DMS 273 (cell line): ENCODE results near the gene CUX1.

Source experiments
- DNase-seq: peaks from one replicate; lab custom pipeline; 2025; ENCODE audit not compliant: unreplicated experiment; lab: John Stamatoyannopoulos, UW

CUX1 gene

GRCh38 chr7:102232611-102233286 lies 415.3 kb downstream of the CUX1 start:
- no peak for DNase-seq

DNA sequence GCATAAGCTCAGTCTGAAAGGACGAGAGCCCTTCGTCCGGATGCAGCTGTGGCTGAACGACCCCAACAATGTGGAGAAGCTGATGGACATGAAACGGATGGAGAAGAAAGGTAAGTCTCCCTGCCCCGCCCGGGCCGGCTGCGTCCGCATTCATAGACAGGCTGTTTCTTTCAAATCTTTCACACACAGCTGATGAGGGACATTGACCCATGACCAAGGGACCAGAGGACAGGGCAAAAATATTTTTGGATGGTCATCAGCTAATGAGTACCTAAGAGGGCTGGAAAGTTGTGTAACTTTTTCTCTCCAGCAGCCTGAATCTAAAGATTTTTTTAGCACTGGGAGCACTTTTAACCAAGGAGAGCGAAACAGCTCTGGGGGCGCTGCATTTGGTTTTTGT lies 416.7 kb downstream of the CUX1 start:
- DNase-seq = no peak

GRCh38 chr7:102234801-102235550 lies 417.6 kb downstream of the CUX1 start:
- DNase-seq = no peak

DNA sequence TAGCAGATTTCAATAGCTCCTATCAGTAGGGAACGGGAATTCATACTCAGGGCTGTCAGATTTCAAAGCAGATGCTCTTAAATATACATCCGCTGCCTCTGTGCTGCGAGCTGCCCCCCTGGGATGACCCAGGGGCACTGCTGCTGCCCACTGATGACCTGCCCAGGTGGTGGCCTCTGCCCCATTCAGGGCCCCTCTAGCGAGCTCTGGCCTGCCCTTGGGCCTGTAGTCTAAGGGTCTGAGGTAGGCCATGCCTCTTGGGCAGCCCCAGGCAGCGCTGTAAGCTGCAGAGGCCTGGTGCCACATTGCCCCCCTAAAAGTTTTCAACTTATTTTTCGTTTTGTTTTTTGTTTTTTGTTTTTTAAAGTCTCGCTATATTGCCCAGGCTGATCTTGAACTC lies 418.7 kb downstream of the CUX1 start:
- no peak for DNase-seq

DNA sequence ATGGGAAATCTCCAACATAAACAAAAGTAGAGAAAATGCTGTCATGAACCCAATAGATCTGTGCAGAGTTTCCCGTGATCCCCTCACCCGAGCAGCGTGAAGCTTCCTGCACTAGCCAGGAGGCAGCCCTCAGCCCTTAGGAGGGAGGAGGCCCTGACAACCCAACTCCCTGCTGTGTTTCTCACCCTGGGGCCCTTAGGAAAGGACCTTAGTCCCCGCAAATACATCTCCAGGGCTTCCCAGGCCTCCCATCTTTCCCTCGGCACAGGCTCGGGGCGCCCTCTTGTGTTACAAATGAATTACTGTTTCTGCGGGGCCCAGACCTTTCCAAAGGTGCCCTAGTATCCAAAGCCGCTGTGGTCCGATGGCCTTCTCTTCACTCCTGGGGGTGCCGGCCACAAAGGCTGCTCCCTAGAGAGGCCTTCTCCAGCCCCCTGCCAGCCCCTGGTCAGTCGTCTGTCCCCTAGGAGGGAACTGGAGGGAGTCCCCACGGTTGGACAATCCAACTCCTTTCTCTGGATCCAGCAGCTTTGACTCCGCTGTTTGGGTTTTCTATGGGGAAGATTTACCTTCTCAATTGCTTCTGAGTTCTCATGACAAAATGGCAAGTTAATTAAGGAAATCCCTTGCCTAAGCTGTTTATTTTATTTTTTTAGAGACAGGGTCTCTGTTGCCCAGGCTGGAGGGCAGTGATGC lies 419.3 kb downstream of the CUX1 start:
- peak; percentile 91 for DNase-seq

DNA sequence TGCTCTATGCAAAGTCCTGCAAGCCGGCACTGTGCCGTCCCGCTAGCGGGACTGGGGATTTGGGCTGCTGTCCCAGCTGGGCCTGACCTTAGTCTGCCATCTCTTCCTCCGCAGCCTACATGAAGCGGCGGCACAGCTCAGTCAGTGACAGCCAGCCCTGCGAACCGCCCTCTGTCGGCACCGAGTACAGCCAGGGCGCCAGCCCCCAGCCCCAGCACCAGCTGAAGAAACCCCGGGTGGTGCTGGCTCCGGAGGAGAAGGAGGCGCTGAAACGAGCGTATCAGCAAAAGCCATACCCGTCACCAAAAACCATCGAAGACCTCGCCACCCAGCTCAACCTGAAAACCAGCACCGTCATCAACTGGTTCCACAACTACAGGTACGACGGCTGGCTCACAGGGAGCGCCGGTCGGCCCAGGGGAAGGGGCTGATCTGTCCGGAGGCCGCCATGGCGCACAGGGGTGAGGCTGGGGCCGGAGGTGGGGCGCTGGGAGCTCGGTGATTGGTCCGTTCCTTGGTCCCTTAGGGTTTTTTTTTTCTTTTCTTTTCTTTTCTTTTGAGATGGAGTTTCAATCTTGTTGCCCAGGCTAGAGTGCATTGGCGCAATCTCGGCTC lies 421.9 kb downstream of the CUX1 start:
- no peak for DNase-seq

GRCh38 chr7:102241431-102241830 lies 424.0 kb downstream of the CUX1 start:
- DNase-seq = no peak

DNA sequence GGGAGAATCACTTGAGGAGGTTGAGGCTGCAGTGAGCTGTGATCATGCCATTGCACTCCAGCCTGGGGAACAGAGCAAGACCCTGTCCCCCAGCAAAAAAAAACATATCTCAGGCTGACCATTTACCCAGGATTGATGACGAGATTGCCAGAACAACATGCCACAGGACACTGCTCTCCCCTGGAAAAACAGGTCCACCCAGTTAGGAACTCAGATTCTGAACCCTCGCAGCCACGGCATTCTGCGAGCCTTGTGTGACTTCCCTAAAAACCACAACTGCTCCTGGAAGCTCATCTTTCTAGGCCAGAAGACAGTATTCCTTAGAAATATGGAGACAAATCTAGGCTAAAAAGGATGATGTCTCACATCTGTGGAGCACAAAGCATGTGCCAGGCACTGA lies 427.2 kb downstream of the CUX1 start:
- DNase-seq = no peak

DNA sequence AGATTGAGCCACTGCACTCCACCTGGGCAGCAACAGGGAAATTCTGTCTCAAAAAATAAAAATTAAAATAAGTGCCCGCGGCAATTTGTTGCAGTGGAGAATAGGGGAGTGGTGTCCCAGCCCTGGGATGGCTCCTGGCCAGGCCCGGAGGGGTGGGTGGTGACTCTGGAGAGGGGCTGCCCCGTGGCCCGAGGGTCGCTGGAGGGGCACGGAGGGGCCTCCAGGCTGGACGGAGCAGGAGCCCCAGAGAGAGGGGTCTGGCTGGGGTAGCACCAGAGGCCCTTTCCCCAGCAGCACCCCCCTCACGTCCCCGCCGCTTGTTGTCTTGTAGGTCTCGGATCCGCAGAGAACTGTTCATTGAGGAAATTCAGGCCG lies 430.6 kb downstream of the CUX1 start:
- DNase-seq = no peak

DNA sequence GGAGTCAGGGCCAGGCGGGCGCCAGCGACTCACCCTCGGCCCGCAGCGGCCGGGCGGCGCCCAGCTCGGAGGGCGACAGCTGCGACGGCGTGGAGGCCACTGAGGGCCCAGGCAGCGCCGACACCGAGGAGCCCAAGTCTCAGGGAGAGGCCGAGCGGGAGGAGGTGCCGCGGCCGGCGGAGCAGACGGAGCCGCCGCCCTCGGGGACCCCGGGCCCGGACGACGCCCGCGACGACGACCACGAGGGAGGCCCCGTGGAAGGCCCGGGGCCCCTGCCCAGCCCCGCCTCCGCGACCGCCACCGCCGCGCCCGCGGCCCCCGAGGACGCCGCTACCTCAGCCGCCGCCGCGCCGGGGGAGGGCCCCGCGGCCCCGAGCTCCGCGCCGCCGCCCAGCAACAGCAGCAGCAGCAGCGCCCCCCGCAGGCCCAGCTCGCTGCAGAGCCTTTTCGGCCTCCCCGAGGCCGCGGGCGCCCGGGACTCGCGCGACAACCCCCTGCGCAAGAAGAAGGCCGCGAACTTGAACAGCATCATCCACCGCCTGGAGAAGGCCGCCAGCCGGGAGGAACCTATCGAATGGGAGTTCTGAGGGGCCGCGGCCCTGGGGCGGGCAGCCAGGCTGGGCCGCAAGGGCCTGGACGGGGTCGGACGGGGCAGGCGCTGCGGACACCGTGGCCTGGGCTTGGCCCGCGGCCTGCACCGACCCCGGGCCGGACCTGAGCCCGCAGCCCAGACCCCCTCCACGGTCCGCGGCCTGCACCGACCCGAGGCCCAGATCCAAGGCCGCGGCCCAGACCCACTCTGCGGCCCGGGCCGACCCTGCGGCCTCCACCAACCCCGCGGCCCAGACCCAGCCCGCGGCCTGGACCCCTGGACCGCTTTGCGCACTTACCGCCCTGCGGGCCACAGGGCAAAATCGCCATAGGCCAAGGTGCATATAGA lies 431.3 kb downstream of the CUX1 start:
- no peak for DNase-seq

- DNase-seq = no peak
Measured at GRCh38 chr7:102251531-102252365, 434.3 kb downstream of the CUX1 start.

DNA sequence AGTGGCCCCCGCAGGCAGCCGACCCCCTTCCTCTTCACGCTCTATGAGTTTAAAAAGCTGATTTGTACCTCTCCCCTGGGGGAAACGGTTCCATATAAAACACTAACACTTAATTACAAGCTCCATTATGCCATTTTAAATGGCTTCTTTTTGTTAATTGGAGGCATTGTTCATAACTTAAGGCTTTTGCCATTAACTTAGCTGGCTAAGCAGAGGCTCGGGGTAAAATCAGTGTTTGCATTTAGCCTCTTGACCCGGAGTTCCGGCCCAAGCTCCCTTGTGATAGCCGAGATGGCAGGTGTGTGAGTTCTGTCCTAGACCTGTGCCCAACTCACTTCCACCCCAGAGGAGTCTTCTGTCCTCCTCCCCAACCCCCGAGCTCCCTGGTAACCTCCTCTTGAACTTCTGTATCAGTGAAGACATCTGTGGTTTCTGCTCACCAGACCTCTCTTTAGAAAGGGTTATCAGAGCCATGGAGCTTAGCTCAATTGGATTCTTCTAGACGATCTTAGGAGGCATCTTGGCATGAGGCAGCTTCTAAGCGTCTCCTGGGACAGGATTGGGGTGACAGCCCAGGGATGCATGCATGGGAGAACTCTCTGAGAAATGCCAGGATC lies 435.0 kb downstream of the CUX1 start:
- no peak for DNase-seq

- DNase-seq = no peak
Measured at GRCh38 chr7:102253066-102253972, 435.9 kb downstream of the CUX1 start.

- no peak for DNase-seq
Measured at GRCh38 chr7:102253973-102254370, 436.5 kb downstream of the CUX1 start.

- no peak for DNase-seq
Measured at GRCh38 chr7:102254521-102254920, 437.1 kb downstream of the CUX1 start.

DNA sequence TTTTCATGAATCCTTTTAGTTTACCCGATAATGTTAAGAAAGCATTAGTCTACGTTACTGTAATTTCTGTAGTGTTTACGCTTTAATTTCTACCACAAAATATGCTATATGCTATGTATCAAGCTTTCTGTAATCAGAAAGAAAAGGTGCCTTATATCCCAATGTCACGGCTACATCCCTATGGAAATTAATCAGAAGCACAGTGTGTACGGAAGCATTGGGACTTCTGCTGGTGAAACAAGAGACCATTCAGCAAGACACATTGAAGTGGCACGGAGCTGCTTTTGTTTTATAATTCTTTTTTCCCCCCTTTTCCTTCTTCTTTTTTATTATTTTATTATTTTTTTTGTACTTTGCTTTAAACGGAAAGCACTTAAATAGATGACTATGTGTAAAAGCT lies 438.1 kb downstream of the CUX1 start:
- no peak for DNase-seq

DNA sequence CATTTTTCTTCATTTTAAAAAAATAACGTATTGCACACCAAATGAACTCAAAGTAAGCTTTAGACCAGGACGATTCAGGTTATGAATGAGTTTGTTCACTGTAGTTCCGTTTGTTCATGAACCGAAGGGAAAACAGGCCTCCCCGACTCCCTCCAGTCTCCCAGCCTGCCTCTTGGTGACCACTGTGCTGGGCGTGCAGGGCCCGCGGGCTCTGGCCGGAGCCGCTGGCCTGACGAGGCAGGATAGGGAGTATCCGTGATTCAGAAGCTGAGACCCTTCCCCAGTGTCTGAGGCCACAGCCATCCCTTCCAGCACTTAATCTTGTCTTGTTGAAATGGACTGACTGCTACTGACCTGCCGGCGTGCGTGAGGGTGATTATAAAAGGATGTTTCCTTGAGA lies 438.5 kb downstream of the CUX1 start:
- no peak for DNase-seq

GRCh38 chr7:102258073-102258748 lies 440.8 kb downstream of the CUX1 start:
- no peak for DNase-seq
